GM19239 (cell line): ENCODE results near the gene SLC4A2.
"Not testable (repeated sequence)": the region's sequence is repeated elsewhere in the genome, so short reads cannot be mapped to it uniquely, and the experiment has no call there.

ENCODE experiments used
- DNase-seq: peaks from one replicate; pipeline ENCODE4 v3.0.0; 2011; ENCODE audit warnings: low spot score; ENCODE audit not compliant: insufficient read length
- FAIRE-seq: peaks from 2 replicates; lab custom pipeline; 2011; peaks lifted over from hg19 to GRCh38; lab: Jason Lieb, UNC

Gene SLC4A2, protein sequence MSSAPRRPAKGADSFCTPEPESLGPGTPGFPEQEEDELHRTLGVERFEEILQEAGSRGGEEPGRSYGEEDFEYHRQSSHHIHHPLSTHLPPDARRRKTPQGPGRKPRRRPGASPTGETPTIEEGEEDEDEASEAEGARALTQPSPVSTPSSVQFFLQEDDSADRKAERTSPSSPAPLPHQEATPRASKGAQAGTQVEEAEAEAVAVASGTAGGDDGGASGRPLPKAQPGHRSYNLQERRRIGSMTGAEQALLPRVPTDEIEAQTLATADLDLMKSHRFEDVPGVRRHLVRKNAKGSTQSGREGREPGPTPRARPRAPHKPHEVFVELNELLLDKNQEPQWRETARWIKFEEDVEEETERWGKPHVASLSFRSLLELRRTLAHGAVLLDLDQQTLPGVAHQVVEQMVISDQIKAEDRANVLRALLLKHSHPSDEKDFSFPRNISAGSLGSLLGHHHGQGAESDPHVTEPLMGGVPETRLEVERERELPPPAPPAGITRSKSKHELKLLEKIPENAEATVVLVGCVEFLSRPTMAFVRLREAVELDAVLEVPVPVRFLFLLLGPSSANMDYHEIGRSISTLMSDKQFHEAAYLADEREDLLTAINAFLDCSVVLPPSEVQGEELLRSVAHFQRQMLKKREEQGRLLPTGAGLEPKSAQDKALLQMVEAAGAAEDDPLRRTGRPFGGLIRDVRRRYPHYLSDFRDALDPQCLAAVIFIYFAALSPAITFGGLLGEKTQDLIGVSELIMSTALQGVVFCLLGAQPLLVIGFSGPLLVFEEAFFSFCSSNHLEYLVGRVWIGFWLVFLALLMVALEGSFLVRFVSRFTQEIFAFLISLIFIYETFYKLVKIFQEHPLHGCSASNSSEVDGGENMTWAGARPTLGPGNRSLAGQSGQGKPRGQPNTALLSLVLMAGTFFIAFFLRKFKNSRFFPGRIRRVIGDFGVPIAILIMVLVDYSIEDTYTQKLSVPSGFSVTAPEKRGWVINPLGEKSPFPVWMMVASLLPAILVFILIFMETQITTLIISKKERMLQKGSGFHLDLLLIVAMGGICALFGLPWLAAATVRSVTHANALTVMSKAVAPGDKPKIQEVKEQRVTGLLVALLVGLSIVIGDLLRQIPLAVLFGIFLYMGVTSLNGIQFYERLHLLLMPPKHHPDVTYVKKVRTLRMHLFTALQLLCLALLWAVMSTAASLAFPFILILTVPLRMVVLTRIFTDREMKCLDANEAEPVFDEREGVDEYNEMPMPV

DNA sequence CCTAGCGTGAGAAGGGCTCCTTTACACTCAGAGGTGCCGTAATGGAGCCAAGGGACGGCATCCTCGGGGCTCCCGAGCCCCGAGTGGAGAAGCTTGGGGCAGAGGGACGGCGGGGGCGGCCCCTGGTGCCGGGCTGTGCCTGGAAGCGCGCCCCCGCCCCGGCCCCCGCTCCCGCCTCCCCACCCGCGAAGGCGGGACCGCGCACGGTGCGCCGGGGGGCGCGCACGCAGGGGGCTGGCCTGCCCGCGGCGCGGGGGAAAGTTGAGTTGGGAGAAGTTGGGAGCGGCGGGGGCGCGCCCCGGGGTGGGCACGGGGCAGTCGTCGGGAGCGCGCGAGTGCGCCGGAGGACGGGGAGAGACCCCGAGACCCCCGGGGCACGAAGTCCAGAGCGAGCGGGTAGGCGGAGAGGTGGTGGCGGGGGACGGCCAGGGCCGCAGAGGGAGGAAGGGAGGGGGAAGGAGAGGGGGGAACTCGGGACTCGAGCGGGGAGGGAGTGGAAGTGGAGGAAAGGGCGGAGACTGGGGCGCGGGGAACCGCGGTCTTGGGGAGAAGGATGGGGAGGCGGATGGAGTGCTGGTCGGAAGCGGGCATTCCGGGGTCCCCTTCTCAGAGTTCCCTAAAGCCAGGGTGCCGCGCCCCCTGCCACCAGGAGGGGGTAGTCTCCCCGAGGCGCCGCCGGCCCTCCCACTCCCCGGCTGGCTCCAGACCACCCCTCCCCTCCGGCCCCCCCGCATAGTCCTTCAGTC lies at the start of gene SLC4A2:
Gene SLC4A2, plus strand, starts transcription at position 223 of the 746 bp plus-strand sequence. CDS start 2,399 bp downstream, outside the sequence.
- DNase-seq, result peak; percentile 95

DNA sequence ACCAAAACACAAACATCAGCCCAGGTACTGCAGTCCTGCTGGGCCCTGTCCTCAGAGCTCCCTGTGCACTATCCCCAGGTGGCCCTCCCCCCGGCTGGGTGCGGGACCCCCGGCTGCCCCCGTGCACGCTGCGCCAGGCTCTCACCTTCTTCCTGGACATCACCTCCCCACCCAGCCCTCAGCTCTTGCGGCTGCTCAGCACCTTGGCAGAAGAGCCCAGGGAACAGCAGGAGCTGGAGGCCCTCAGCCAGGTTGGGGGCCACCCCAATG lies 49.4 kb upstream of the SLC4A2 start:
- DNase-seq, result no peak
- FAIRE-seq, result no peak

More for the DNA sequence above, at the start of gene SLC4A2:
- FAIRE-seq, result peak; percentile 8

DNA sequence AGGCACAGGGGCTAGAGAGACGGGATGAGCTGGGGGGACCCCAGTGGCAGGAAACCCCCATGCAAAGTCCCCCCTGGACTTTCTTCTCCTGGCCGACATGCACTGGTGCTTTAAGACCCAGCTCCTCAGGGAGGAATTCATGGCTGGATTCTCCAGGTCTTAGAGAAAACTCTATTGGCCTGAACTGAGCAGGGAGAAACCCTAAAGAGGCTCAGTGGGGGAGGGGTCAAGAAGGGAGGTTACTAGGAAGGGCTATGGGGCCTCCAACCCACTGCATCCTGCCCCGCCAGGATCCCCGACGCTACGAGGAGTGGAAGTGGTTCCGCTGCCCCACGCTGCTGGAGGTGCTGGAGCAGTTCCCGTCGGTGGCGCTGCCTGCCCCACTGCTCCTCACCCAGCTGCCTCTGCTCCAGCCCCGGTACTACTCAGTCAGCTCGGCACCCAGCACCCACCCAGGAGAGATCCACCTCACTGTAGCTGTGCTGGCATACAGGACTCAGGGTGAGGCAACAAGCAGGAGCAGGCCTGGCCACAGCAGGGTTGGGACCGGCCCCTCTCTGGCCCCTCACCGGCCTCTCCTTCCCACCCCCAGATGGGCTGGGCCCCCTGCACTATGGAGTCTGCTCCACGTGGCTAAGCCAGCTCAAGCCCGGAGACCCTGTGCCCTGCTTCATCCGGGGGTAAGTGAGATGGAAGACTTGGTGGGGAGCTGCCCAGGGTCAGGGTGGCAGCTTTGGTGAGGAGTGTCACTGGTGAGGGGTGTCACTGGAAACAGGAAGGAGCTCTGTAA lies 48.9 kb upstream of the SLC4A2 start:
- DNase-seq (no peak), FAIRE-seq (no peak)

DNA sequence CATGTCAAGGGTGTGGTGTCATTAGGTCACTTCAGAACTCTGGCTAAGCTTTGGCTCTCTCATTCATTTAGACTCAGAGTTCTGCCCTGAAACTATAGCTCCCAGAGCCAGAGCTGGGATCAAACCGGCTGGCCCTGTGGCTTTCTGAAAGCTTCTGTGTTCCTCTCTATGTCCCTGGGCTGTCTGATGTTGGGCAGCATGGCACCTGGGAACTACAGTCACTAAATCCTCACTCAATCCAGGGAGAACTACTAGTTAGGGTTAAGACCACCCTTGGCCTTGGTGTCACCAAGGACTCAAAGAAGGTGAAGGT lies 48.3 kb upstream of the SLC4A2 start:
- FAIRE-seq, result no peak

DNA sequence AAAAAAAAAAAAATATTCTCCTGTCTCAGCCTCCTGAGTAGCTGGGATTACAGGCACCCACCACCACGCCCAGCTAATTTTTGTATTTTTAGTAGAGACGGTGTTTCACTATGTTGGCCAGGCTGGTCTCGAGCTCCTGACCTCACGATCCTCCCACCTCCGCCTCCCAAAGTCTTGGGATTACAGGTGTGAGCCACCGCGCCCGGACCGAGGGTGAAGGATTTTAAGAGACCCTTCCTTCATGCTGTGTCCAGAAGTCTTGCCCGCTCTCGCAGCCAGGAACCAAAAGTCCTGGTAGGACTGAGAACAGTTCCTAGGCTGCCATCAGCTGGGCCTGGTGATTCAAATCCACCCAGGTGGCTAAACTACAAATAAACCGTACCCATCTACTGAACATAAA lies 47.8 kb upstream of the SLC4A2 start:
- FAIRE-seq, DNase-seq: not testable (repeated sequence)

More for the DNA sequence above, 48.3 kb upstream of the SLC4A2 start:
- DNase-seq, result no peak

DNA sequence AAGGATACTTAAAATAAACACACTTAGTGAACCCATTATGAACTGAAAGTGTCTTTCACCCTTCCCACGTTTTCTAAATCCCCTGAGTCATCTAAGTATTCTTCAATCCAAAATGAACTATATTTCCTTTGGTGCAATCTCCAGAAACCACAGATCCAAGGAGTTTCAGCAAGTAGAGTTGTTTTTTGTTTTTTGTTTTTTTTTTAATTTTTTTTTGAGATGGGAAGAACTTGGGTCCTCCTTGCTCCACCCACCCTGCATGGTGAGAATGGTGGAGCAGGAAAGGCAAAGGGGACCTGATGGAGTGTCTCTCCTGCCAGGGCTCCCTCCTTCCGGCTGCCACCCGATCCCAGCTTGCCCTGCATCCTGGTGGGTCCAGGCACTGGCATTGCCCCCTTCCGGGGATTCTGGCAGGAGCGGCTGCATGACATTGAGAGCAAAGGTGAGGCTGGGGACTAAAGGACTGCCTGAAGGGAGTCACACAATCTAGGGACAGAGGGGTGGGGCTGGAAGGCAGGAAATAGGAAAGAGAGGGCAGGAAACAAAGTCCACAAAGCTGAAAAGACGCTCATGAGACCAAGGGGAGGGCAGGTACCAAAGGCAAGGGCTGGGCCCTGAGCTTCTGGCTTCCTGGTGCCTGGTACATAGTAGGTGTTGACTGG lies 47.2 kb upstream of the SLC4A2 start:
- DNase-seq (no peak), FAIRE-seq (no peak)

DNA sequence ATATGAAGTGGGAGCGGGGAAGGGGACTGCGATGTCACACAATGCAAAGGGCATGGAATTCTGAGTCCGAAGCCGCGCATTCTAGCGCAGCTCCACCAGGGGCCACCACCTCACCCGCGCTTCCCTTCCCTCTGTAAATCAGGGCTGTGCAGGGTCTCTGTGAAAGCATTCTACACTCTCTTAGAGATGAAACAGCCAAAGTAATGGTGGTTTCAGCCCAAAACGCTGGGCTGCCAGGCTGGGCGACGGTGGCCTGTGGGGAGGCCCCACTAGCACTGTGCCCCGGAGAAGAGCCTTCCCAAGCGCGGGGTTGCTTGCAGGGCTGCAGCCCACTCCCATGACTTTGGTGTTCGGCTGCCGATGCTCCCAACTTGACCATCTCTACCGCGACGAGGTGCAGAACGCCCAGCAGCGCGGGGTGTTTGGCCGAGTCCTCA lies 46.5 kb upstream of the SLC4A2 start:
- DNase-seq, result no peak
- no peak for FAIRE-seq

DNA sequence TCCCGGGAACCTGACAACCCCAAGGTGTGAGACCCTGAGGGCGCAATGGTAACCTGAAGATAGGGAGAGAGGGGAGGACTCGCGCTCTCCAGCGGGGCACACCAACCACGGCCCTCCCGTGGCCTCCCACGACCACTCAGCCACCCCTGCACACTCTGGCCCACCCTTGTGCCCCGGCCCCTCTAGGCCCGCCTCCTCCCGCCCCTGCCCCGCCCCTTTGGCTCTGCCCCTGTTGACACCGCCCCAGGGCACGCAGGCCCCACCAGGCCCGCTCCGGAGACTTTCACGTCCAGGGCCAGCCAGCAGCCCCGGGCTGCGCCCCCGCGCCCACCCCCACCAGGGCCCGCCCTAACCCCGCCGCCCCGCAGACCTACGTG lies 46.0 kb upstream of the SLC4A2 start:
- FAIRE-seq (no peak), DNase-seq (no peak)

DNA sequence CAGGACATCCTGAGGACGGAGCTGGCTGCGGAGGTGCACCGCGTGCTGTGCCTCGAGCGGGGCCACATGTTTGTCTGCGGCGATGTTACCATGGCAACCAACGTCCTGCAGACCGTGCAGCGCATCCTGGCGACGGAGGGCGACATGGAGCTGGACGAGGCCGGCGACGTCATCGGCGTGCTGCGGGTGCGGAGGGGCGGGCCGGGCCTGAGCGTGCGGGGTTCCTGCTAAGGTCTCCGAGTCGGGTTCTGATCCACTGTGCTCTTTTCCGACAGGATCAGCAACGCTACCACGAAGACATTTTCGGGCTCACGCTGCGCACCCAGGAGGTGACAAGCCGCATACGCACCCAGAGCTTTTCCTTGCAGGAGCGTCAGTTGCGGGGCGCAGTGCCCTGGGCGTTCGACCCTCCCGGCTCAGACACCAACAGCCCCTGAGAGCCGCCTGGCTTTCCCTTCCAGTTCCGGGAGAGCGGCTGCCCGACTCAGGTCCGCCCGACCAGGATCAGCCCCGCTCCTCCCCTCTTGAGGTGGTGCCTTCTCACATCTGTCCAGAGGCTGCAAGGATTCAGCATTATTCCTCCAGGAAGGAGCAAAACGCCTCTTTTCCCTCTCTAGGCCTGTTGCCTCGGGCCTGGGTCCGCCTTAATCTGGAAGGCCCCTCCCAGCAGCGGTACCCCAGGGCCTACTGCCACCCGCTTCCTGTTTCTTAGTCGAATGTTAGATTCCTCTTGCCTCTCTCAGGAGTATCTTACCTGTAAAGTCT lies 45.5 kb upstream of the SLC4A2 start:
- DNase-seq, result peak; percentile 84
- peak; percentile 58 for FAIRE-seq

DNA sequence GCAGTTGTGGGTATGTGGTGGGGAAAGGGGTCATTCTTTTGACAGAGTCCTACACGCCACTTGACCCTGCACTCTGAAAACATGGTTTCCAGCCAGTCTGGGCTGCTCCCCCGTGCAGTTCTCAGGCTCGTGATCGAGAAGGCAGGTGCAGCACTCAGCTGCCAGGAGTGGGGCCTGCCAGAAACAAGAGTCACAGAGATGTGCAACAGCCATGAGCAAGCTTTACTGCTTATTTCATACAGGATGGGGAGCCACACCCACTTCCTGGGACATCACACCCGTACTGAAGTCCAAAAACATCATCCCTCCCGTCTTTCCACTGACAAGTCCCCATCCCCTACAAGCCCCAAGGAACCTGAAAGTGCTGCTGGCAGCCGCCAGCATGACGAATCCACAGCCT lies 44.4 kb upstream of the SLC4A2 start:
- DNase-seq (no peak), FAIRE-seq (no peak)

DNA sequence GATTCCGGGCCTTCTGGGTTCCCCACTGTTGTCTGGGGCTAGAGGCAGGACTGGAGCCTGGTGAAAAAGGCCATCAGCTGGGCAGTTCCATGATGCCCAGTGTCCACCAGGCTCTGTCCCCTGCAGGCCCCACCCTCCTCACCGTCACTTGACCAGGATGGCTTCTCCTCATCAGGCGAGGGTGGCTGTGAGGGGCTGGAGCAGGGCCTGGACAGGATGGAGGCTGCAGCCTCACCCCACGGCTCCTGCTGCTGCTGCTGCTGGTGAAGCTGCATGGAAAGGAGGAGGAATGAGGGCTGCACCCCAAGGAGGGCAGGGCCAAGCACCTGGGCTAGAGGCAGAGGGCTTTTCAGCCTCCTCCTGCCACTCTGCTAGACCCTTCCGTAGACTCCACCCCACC lies 43.4 kb upstream of the SLC4A2 start:
- FAIRE-seq, result no peak
- DNase-seq, result no peak

DNA sequence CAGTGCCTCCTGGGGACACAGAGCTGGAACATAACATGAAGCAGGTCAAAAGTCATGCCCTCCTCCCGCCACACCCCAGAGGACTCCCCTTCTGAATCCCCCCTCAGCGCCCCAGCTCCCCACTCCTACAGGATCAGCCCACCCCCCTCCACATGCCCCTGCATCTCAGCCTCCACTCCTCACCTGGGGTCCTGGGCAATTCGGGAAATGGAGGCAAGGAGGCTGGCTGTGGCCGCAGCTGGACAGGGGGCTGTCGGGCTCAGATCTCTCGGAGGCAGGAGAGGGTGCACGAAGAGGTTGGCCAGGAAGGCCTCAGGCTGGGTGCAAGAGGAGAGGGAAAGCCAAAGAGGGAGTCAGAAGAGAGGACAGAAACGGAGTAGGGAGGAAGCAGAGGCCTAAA lies 42.9 kb upstream of the SLC4A2 start:
- FAIRE-seq (no peak), DNase-seq (no peak)

DNA sequence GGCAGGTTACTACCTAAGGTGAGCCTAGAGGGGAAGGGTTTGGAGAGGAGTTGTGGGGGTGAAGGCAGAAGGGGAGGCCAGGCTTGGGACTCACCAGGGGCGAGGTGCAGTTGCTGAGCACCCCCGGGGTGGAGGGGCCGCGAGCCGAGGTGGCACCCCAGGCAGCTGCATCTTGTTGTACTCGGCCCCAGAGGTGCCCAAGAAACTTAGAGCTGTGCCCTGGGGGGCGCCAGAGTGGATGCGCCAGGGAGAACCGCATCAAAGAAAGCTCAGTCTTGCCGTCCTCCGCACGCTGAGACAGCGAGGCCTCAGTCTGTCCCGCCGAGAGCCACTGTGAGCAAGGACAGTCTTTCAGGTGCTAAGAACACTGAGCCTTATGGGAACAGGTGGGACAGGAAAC lies 42.4 kb upstream of the SLC4A2 start:
- DNase-seq (no peak), FAIRE-seq (no peak)

DNA sequence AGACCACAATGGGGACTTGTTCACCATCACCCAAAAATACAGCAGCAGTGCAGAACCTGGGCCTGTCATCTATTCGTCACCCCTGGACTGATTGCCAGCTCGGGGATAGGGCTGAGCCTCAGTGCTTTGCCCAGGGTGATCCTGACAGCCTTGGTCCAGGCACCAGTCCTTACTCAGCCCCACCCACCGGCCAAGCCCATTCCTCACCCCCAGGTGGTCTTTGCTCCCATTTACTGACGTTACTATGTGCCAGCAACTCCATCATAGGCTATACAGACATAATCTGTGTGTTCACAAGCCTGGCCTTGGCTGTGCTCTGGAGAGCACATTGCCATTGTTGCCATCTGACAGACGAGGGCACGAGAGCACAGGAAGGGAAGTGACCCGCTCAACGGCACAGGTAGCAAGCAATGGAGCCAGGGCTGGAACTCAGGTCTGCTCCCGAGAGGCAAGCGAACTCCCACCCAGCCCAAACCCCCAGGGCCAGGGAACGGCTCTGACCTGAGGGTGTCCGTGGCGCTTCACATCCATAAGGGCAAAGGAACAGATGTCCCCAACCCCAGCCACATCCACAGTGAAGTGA lies 41.9 kb upstream of the SLC4A2 start:
- FAIRE-seq (no peak), DNase-seq (no peak)

DNA sequence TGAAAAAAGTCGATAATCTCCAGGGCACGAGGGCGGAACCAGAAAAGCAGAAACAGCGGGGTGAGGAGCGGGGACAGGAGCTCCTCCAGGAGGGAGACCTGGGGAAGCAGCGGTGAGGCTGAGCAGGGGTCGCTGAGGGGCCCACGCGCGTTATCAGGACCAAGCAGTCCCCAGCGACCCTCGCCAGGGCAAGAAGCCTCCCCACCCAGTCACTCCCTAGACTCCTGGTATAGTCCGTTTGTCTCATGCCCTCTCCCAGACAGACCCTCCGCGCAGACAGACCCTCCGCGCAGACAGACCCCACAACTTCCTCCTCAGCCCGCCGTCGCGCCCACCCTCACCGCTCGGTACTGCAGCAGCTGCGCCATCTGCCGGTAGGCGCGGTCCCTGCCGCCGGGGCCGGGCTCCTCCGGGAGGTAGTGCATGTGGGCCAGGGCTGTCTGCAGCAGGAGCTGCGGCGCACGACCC lies 41.4 kb upstream of the SLC4A2 start:
- FAIRE-seq (no peak), DNase-seq (peak; percentile 80)

DNA sequence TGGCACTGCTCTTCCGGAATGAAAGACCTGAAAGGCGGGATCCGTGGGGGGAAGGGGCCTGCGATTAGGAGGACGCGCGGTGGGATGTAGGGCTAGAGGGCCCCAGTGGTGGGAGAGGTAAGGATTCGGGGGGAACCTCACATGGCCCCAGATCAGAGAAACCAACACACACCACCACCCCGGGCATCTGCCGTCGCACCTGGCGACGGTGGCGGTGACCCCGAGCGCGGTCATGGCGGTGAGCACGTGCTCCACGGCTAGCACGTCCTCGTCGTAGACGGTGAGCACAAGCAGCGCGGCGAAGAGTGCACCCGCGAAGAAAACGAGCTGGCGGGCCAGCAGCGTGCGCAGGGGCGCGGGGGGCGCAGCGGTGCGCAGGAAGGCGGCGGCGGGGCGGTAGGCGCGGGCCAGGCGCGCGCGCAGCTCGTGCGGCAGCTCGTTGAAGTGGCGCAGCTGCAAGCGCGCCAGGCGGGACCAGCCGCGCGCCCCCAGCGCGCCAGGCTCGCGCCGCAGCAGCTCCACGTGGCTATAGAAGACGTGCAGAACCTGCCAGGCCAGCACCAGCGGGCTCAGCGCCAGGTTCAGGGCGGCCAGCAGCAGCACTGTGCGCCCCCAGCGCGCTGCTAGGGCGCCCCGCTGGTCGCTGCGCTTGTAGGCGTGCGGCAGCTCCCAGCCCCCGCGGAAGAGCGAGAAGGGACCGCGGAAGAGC lies 40.8 kb upstream of the SLC4A2 start:
- no peak for DNase-seq
- no peak for FAIRE-seq

DNA sequence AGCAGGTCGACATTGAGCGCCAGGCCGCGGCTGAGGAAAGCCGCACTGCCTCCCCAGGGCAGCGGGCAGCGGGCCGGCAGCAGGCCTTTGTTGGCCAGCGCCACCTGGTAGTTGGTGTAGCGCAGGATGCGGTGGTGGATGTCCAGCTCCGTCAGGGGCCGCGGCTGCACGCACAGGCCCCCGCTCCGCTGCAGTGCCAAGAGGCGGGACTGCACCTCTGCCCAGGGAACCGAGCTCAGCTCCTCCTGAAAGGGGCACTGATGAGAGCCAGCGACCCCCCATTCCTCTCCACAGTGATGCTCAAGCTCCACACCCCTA lies 40.3 kb upstream of the SLC4A2 start:
- no peak for FAIRE-seq
- no peak for DNase-seq
